Activated CD8-positive, alpha-beta T cell treated with anti-CD3 and anti-CD28 coated beads for 36 hours (primary cell): Measurements from ENCODE around the gene DNAI4. TPM values are rescaled to one million over a fixed set of nuclear protein-coding genes. Genes with fewer than 3 reads are reported as not detected.
A peak's percentile ranks its signal among the peaks of the same experiment; 100 is the strongest.

Experiments
- ATAC-seq: fragments of 200-7000 bp; cut with Tn5 transposase; one replicate; pipeline ENCODE4 v1.10.0; 2021; ENCODE audit warnings: mild to moderate bottlenecking, moderate library complexity
- CTCF ChIA-PET: fragments of 350-600 bp; sonication (Branson Sonifier 250); formaldehyde crosslinking; loops from one replicate; lab custom pipeline; 2021; ENCODE audit warnings: antibody characterized with exemption; lab: Charles Lee
- POLR2A ChIA-PET: fragments of 350-600 bp; sonication (Branson Sonifier 250); formaldehyde crosslinking; loops from one replicate; lab custom pipeline; 2021; ENCODE audit warnings: antibody characterized with exemption; lab: Charles Lee
- DNase-seq: peaks from one replicate; pipeline ENCODE4 v3.0.0-alpha.2; 2020
- H3K27ac Mint-ChIP-seq: one replicate; pipeline ENCODE4 v1.8.0; 2021; ENCODE audit warnings: mild to moderate bottlenecking, mixed read lengths
- H3K27me3 Mint-ChIP-seq: one replicate; pipeline ENCODE4 v1.8.0; 2021; ENCODE audit warnings: mixed read lengths
- H3K36me3 Mint-ChIP-seq: one replicate; pipeline ENCODE4 v1.8.0; 2021; ENCODE audit warnings: low read depth, mixed read lengths
- H3K4me1 Mint-ChIP-seq: one replicate; pipeline ENCODE4 v1.8.0; 2021; ENCODE audit warnings: low read depth, mixed read lengths
- H3K4me3 Mint-ChIP-seq: one replicate; pipeline ENCODE4 v1.8.0; 2021; ENCODE audit warnings: mild to moderate bottlenecking, moderate library complexity, mixed read lengths
- H3K9me3 Mint-ChIP-seq: one replicate; pipeline ENCODE4 v1.8.0; 2021; ENCODE audit warnings: mixed read lengths
- intact Hi-C: fragments of 100-400 bp; cut with micrococcal nuclease; formaldehyde crosslinking; loops from one replicate; pipeline ENCODE4 v1.10.0; 2022
- total RNA-seq, 2 experiments: library from RNA; stranded (reverse); gene quantifications; one replicate each; pipeline ENCODE4 v1.2.3, GENCODE V29; 2021
- TF ChIP-seq, protein P1 (sequence below): fragments of 200-600 bp; IDR thresholded peaks from one replicate; pipeline ENCODE4 v1.8.0; 2022; ENCODE audit warnings: antibody characterized with exemption, mild to moderate bottlenecking

Gene DNAI4
- total RNA-seq, 2 experiments from 2014 or later = 1.0 to 1.7 TPM

- Mint-ChIP-seq H3K27ac (peak overlapping the region; percentile 97), H3K27me3 (no peaks in the 10 kb centered on the region), H3K4me1 (peaks cover 47% of the 10 kb centered on the region), H3K4me3 (peak overlapping the region; percentile 92), H3K36me3 (peaks cover 14% of the 10 kb centered on the region), H3K9me3 (no peaks in the 10 kb centered on the region)
- TF ChIP-seq, protein P1, sequence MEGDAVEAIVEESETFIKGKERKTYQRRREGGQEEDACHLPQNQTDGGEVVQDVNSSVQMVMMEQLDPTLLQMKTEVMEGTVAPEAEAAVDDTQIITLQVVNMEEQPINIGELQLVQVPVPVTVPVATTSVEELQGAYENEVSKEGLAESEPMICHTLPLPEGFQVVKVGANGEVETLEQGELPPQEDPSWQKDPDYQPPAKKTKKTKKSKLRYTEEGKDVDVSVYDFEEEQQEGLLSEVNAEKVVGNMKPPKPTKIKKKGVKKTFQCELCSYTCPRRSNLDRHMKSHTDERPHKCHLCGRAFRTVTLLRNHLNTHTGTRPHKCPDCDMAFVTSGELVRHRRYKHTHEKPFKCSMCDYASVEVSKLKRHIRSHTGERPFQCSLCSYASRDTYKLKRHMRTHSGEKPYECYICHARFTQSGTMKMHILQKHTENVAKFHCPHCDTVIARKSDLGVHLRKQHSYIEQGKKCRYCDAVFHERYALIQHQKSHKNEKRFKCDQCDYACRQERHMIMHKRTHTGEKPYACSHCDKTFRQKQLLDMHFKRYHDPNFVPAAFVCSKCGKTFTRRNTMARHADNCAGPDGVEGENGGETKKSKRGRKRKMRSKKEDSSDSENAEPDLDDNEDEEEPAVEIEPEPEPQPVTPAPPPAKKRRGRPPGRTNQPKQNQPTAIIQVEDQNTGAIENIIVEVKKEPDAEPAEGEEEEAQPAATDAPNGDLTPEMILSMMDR = no peak
- ATAC-seq = no peak
- POLR2A ChIA-PET = interaction anchor here (0.8 to 1.2 kb wide), 2 partner anchors 41 to 759 kb away, joined by 3 read pairs; no protein-coding TSS in a partner anchor
- CTCF ChIA-PET = interaction anchor here (1.4 to 2.2 kb wide), 4 partner anchors 9 to 223 kb away, joined by 3 to 7 read pairs (median 4); no protein-coding TSS in a partner anchor
- DNase-seq = no peak
- intact Hi-C loops = loop anchor here (5.0 kb wide), 1 partner anchor 159 kb away; no protein-coding TSS in a partner anchor
Observed at GRCh38 chr1:66925944-66926343, 1.3 kb upstream of the DNAI4 start.

- ATAC-seq = peak; percentile 0
- Mint-ChIP-seq H3K4me3 (peak overlapping the region; percentile 92), H3K4me1 (peaks cover 47% of the 10 kb centered on the region), H3K36me3 (peaks cover 11% of the 10 kb centered on the region), H3K27me3 (no peaks in the 10 kb centered on the region), H3K27ac (peak overlapping the region; percentile 97), H3K9me3 (no peaks in the 10 kb centered on the region)
- no peak for DNase-seq
- ChIA-PET CTCF (interaction anchor here (1.4 to 2.2 kb wide), 3 partner anchors 10 to 224 kb away, joined by 3 to 7 read pairs (median 6); no protein-coding TSS in a partner anchor), POLR2A (interaction anchor here (0.8 to 1.4 kb wide), 3 partner anchors 27 to 759 kb away, joined by 3 to 4 read pairs (median 3); no protein-coding TSS in a partner anchor)
- TF ChIP-seq, protein P1 = no peak
- intact Hi-C loops = loop anchor here (5.0 kb wide), 1 partner anchor 158 kb away; no protein-coding TSS in a partner anchor
Observed at GRCh38 chr1:66925558-66925910, 878 bp upstream of the DNAI4 start.

DNA sequence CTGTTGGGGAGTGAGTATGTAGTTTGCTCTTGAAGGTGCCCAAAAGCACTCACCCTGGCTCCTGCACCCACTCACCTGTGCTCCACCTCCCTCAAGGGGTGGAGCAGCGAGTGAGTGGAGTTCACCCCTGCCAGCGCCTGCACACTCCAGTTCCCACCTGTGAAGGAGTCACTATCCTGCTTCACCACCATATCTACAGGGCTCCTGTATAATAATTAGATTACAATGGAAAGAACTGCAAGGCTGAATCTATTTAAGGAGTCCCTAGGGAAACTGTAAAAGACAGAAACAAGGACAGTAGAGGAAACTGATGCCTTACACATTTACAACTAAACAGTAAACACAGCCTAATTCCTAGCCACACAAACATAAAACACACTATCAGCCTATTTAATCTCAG, 4.1 kb downstream of the DNAI4 start:
- H3K4me1 Mint-ChIP-seq = peaks cover 15% of the 10 kb centered on the region
- no peaks in the 10 kb centered on the region for H3K27me3 Mint-ChIP-seq
- H3K4me3 Mint-ChIP-seq = no peak overlapping the region
- POLR2A ChIA-PET = interaction anchor here (0.6 kb wide), 1 partner anchor 10 kb away, joined by 3 read pairs; no protein-coding TSS in a partner anchor
- intact Hi-C loops = no loop called here
- peaks cover 20% of the 10 kb centered on the region for H3K36me3 Mint-ChIP-seq
- DNase-seq = no peak
- TF ChIP-seq, protein P1 = no peak
- ATAC-seq = no peak
- CTCF ChIA-PET = no interaction called here
- peaks cover 6% of the 10 kb centered on the region for H3K9me3 Mint-ChIP-seq
- no peak overlapping the region for H3K27ac Mint-ChIP-seq

GRCh38 chr1:66919828-66920227, 4.8 kb downstream of the DNAI4 start:
- TF ChIP-seq, protein P1 = no peak
- no peak for DNase-seq
- no peak for ATAC-seq
- intact Hi-C loops = no loop called here
- Mint-ChIP-seq H3K27me3 (no peaks in the 10 kb centered on the region), H3K9me3 (peaks cover 6% of the 10 kb centered on the region), H3K27ac (no peak overlapping the region), H3K4me1 (peaks cover 15% of the 10 kb centered on the region), H3K36me3 (peaks cover 20% of the 10 kb centered on the region), H3K4me3 (no peak overlapping the region)
- CTCF ChIA-PET = no interaction called here
- POLR2A ChIA-PET = no interaction called here

- TF ChIP-seq, protein P1 = no peak
- H3K36me3 Mint-ChIP-seq = peaks cover 20% of the 10 kb centered on the region
- ChIA-PET CTCF (interaction anchor here (0.7 kb wide), 1 partner anchor 155 kb away, joined by 3 read pairs; no protein-coding TSS in a partner anchor), POLR2A (no interaction called here)
- H3K4me3 Mint-ChIP-seq = no peak overlapping the region
- ATAC-seq (no peak), DNase-seq (no peak)
- no peaks in the 10 kb centered on the region for H3K27me3 Mint-ChIP-seq
- intact Hi-C loops = no loop called here
- H3K27ac Mint-ChIP-seq = no peak overlapping the region
- peaks cover 6% of the 10 kb centered on the region for H3K9me3 Mint-ChIP-seq
- H3K4me1 Mint-ChIP-seq = peaks cover 15% of the 10 kb centered on the region
Observed at GRCh38 chr1:66919063-66919462, 5.6 kb downstream of the DNAI4 start.
